A172 (cell line): ENCODE measurements around the gene BPIFA3. TPM values are rescaled to one million over a fixed set of nuclear protein-coding genes. Genes with fewer than 3 reads are reported as not detected.

Experiments
- DNase-seq: peaks from one replicate; pipeline ENCODE4 v3.0.0-alpha.2; 2015; ENCODE audit warnings: low spot score
- total RNA-seq: library from RNA; depleted of rRNA; stranded (reverse); fragments of >200 nt; shearing (Covaris generic); gene quantifications from 2 replicates; pipeline ENCODE4 v1.2.3, GENCODE V29; 2014

BPIFA3 gene
- total RNA-seq, 1 experiment from 2014 or later = not detected

- no peak for DNase-seq
These were observed 7.2 kb downstream of the BPIFA3 start for GRCh38 chr20:33224399-33224798.

- no peak for DNase-seq
These were observed 12.7 kb downstream of the BPIFA3 start for GRCh38 chr20:33229843-33230242.

GRCh38 chr20:33231237-33231636 lies 14.1 kb downstream of the BPIFA3 start:
- DNase-seq = no peak

- DNase-seq = no peak
These were observed 15.4 kb downstream of the BPIFA3 start for GRCh38 chr20:33232486-33233072.

GRCh38 chr20:33233129-33233774 lies 16.1 kb downstream of the BPIFA3 start:
- no peak for DNase-seq

- DNase-seq = no peak
These were observed 16.9 kb downstream of the BPIFA3 start for GRCh38 chr20:33234050-33234449.

- no peak for DNase-seq
These were observed 18.5 kb downstream of the BPIFA3 start, which contains the start of gene BPIFA1 for GRCh38 chr20:33235696-33236095. TSS of gene BPIFA1 (plus strand) at chr20:33235996. CDS start at chr20:33237712, 1,716 bp downstream.

- no peak for DNase-seq
These were observed 19.2 kb downstream of the BPIFA3 start for GRCh38 chr20:33236351-33236750.

GRCh38 chr20:33237989-33238388 lies 20.8 kb downstream of the BPIFA3 start:
- no peak for DNase-seq

GRCh38 chr20:33239418-33239817 lies 22.3 kb downstream of the BPIFA3 start:
- no peak for DNase-seq

- no peak for DNase-seq
These were observed 23.0 kb downstream of the BPIFA3 start for GRCh38 chr20:33239979-33240736.

- DNase-seq = no peak
These were observed 23.8 kb downstream of the BPIFA3 start for GRCh38 chr20:33240923-33241322.

GRCh38 chr20:33242319-33243100 lies 25.4 kb downstream of the BPIFA3 start:
- no peak for DNase-seq

- DNase-seq = no peak
These were observed 28.9 kb downstream of the BPIFA3 start for GRCh38 chr20:33246077-33246476.

- DNase-seq = no peak
These were observed 32.3 kb downstream of the BPIFA3 start for GRCh38 chr20:33249456-33249855.

GRCh38 chr20:33250666-33251065 lies 33.5 kb downstream of the BPIFA3 start:
- DNase-seq = no peak

GRCh38 chr20:33251496-33251895 lies 34.3 kb downstream of the BPIFA3 start:
- no peak for DNase-seq

GRCh38 chr20:33252460-33252859 lies 35.3 kb downstream of the BPIFA3 start:
- DNase-seq = no peak

GRCh38 chr20:33255005-33255404 lies 37.9 kb downstream of the BPIFA3 start:
- DNase-seq = no peak

GRCh38 chr20:33257237-33257636 lies 40.1 kb downstream of the BPIFA3 start:
- DNase-seq = no peak

GRCh38 chr20:33259371-33259770 lies 42.2 kb downstream of the BPIFA3 start:
- DNase-seq = no peak

GRCh38 chr20:33261465-33261864 lies 44.3 kb downstream of the BPIFA3 start:
- no peak for DNase-seq
